ENCODE results near the gene ST8SIA3.
"Not testable (repeated sequence)": the region's sequence is repeated elsewhere in the genome, so short reads cannot be mapped to it uniquely, and the experiment has no call there.

ST8SIA3 gene

DNA sequence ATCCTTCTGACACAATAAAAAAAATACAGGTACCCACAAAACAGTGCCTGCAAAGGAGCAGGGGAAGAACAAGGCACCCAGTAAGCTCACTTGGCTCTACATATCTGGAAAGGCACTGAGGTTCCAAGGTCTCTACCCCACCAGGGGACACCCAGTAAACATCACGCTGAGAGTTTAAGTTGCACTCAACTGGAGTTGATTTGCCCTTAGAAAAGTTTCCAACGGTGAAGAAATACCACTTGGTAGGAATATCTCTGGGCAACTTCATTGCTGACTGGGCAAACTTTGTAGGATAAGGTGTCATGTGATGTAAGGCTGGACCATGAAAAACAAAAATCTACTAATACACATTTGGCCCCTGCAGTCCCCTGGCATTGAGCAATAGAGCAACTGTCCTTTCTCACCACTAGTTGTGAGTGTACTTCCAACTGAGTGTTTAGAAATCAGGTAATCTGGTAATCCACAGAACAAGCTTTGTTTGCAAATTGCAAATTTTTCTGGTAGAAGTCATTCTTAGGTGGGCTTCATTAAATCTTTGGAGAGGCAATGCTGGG, 14.2 kb downstream of the ST8SIA3 start:
- FAIRE-seq = no peak

DNA sequence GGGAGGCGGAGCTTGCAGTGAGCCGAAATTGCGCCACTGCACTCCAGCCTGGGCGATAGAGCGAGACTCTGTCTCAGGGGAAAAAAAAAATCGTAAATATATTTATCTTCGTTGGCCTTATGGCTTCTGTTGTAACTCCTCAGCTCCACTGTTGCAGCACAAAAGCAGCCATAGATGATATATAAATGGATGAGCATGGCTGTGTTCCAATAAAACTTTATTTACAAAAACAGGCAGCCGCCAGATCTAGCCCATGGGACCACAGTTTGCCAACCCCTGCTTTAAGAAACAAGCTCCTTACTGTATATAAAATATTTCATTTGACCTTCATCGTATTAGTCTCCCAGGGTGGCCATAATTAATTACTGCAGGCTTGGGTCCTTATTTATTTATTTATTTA, 20.1 kb downstream of the ST8SIA3 start:
- no peak for FAIRE-seq

DNA sequence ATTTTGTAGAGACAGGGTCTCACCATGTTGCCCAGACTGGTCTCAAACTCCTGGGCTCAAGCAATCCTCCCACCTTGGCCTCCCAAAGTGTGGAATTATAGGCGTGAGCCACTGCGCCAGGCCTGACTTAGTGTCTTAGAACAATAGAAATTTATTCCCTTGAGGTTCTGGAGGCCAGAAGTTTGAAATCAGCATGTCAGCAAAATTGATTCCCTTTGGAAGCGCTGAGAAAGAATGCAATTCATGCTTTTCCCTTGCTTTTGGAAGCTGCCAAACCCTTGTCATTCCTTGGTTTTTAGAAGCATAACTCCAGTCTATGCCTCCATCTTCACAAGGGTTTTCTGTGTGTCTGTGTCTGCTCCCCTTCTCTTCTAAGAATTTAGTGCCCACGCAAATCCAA, 20.7 kb downstream of the ST8SIA3 start:
- no peak for FAIRE-seq

DNA sequence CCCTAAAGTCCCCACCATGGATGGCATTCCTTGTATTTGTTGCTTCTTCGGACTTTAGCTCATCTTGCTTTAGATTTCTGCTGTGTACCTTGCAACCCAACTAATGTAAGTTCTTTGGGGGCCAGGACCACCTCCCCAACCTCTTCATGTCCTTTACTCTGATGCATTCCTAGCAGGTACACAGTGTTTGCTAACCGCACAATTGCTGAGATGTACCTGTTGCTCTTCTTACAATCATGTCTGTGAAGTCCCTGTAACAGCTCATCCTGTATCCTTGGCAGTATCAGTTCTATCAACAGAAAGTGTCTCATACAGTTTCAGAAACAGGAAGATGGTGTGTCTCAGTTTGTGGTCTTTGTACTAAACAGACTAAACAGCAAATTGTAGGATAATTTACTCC, 24.1 kb downstream of the ST8SIA3 start:
- FAIRE-seq = no peak

DNA sequence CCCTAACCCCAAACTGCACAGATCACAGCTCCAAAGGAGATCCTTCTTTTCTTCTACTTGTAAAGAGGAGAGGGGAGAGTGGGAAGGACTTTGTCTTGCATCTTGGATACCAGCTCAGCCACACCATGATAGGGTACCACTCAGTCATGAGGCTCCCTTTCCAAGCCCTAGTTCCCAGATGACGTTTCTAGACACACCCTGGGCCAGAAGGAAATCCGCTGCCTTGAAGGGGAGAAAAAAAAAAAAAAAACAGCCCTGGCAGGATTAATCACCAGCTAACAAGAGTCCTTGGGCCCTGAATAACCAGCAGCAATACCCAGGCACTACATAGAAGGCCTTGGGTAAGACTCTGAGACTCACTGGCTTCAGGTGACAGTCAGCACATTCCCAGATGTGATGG, 36.9 kb downstream of the ST8SIA3 start:
- no peak for FAIRE-seq

DNA sequence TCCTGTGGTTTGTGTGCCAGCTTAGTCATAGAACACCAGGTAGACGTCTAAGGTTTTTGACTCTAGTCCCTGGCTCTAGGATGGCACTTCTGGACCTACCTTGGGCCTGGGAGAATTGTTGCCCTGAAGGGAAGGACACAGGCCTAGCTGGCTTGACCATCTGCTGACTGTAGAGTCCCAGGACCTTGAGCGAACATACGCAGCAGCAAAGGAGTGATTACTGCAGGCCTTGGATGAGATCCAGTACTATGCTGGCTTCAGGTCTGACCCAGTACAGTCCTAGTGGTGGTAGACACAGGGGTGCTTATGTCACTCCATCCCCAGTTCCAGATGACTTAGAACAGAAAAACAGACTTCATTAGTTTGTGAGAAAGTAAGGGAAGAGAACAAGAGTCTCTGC, 37.7 kb downstream of the ST8SIA3 start:
- no peak for FAIRE-seq

DNA sequence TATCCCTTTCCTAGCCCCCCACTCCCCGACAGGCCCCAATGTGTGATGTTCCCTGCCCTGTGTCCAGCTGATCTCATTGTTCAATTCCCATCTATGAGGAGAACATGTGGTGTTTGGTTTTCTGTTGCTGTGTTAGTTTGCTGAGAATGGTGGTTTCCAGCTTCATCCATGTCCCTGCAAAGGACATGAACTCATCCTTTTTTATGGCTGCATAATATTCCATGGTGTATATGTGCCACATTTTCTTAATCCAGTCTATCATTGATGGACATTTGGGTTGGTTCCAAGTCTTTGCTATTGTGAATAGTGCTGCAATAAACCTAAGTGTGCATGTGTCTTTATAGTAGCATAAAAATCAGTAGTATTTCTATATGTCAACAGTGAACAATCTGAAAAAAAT, 42.4 kb downstream of the ST8SIA3 start:
- FAIRE-seq = not testable (repeated sequence)

DNA sequence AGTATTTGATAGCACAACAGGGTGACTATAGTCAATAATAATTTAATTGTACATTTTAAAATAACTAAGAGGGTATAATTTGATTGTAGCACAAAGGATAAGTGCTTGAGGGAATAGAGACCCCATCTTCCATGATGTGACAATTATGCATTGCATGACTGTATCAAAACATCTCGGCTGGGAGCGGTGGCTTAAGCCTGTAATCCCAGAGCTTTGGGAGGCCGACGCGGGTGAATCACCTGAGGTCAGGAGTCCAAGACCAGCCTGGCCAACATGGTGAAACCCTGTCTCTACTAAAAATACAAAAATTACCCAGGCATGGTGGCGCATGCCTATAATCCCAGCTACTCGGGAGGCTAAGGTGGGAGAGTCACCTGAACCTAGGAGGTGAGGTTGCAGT, 44.5 kb downstream of the ST8SIA3 start:
- FAIRE-seq = not testable (repeated sequence)

DNA sequence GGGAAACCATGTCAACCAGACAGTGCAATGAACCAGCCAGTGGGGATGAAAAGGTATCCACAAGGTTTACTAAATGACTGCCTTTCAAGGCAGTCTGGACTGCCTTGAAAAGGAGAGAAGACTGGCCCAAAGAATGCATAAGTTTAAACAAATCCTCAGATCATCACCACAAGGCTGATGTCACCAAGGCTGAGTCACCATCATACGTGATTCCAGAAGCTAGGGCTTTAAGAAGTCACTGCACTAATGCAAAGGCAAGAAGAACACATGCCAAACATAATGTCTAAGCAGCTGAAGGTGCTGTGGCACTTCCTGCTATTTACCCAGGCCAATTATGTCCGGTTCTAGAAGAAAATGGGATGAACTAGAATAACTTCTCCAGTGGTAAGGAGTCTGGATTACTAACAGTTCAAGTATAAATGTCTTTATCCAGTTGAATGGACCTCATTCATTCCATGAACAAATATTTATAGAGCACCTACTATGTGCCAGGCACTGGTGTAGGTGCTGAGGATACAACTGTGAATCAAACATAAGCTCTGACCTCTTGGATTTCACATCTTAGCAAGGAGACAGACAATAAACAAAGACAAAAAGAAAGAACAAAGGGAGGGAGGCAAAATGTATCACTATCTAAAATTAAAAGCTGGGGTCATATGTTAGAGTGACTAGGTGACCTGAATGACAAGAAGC, 45.2 kb downstream of the ST8SIA3 start:
- FAIRE-seq = no peak

DNA sequence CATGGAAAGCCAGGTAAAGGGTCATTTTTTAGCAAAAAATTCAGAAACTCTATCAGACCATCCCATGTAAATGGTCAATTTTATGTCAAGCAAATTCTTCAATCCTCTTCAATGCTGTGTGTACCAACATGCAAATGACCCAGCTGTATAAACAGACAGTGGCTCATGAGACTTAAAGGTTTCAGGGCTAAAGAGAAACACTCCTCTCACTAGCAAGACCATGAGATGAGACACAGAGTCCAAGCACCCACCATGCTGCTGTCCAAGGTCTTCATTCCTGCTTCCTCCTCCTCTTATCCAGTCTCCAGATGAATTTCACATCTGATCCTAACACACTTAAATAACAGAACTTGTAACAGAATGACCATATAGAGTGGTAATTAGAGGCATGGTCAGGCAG, 52.0 kb downstream of the ST8SIA3 start:
- FAIRE-seq = no peak

DNA sequence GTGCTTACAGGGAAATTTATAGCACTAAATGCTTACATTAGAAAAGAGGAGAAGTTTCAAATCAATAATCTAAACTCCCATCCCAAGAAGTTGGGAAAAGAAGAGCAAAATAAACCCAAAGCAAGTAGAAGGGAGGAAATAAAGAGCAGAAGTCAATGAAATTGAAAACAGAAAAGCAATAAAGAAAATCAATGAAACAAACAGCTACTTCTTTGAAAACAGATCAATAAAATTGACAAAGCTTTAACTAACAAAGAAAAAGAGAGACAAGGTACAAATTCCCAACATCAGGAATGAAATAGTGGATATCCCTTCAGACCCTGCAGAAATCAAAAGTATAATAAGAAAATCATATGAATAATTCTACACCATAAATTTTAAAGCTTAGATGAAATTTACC, 57.3 kb downstream of the ST8SIA3 start:
- FAIRE-seq = no peak

DNA sequence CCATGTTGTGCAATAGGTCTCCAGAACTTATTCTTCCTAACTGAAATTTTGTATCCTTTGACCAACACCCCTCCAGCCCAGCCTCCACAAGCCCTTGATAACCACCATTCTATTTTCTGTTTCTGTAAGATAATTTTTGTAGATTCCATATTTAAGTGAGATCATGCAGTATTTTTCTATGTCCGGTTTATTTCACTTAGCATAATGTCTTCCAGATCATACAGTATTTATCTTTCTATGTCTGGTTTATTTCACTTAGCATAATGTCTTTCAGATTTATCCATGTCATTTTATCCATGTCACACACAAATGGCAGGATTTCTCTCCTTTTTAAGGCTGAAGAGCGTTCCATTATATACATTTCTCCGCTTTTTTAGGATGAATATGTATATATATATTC, 58.4 kb downstream of the ST8SIA3 start:
- no peak for FAIRE-seq

DNA sequence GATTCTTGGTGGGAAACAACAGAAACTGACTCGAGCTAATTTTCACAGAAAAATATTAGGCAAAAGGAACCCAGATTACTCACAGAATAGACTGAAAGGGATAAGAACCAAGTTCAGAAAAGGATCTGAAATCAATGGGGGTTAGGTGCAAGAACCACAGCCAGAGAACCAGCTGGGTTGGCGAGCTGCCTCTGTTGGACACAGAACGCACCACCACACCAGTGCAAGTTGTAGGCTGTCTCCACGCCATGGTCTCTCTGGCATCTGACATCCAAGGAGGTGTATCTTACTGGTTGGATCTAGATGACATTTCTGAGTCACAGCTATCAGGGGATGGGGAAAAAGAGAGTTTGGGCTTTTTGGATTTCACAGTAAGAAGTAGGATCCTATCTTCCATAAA, 64.2 kb downstream of the ST8SIA3 start:
- no peak for FAIRE-seq

Data from islet of Langerhans (tissue), 1 donor.